KG1 (cell line): ENCODE results near the gene DGAT2.

Source experiments
- DNase-seq: peaks from one replicate; lab custom pipeline; 2025; lab: John Stamatoyannopoulos, UW

The DGAT2 gene

GRCh38 chr11:75780888-75781287, 12.3 kb downstream of the DGAT2 start:
- no peak for DNase-seq

DNA sequence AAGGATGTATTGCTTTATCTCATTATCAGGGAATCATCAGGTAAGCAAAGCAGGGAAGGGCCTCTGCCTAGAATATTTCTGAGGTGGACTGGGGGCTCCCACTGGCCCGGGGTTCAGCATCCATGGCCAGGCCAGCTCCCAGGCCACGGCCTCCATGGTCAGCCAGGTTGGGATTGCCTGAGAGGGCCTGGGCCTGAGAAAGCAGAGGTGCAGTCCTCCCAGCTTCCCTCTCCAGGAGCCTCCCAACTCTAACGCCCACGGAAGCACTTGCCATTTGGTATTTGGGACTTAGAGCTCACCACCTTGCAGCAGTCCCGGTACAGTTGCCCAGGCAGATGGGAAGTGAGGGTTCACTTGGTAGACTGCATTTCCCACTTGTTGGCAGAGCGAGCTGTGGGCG, 12.7 kb downstream of the DGAT2 start:
- no peak for DNase-seq

GRCh38 chr11:75781831-75782230, 13.3 kb downstream of the DGAT2 start:
- DNase-seq, result no peak

GRCh38 chr11:75782540-75783263, 14.1 kb downstream of the DGAT2 start:
- DNase-seq, result no peak

GRCh38 chr11:75783416-75784084, 15.0 kb downstream of the DGAT2 start:
- no peak for DNase-seq

DNA sequence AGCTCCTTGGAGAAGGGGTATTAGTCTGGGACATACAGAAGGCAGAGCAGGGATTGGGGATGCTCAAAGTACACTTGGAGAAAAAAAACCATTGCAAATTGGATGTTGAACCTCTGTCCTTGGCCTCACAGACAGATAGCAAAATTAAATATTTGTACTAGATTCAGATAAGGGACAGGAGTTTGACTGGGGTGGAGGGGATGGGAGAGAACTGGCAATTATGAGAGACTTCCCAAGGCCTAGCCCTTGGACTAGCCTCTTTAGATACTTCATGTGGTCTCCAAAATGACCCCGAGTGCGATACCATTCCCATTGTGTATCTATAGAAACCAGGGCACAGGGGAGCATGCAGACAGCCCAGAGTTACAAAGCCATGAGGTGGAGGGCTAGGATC, 15.5 kb downstream of the DGAT2 start:
- DNase-seq, result no peak

- DNase-seq, result no peak
These were observed 15.9 kb downstream of the DGAT2 start for GRCh38 chr11:75784506-75784905.

DNA sequence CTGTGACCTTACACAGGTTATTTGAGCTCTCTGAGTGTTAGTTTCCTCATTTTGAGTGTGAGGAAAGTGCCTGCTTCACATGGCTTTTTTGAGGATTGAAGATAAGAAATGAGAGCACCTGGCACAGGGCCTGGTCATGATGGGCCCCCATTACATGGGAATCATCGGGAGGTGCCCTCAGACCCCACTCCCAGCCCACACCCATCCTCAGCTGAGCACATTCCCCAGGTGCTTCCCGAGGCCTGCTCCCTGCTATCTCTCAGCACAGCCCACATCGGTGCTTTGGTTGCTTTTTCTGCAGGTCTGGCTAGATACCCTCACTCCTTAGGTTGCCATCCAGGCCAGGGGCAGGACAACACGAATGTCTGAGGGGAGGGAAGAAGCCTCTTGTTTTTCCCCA, 16.6 kb downstream of the DGAT2 start:
- DNase-seq, result no peak

DNA sequence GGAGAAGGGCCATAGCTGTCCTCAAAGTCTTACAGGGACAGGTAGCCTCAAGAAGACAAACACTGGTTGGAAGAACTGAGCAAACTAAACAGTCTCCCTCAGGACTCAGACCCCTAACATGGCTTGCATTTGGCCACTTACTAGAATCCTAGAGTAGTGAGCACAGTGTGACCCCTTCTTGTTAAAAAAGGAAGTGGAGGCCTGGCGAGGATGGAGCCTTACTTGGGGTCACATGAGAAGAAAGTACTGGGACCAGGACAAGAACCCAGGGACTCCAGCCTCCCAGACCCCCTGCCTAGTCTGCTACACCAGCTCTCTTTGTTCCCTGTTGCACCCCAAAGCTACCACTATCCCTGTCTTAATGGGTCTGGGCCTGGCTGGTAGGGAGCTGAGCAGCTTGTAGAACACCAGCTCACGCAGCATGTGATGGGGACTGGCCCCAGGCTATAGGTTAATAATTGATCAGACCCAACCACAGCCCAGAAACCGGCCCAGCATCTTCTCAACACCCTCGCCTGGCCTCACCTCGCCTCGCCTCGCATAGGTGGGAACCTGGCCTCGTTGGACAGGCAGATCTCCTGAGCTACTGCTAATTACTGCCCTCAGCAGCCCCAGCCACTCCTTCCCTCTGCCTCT, 17.6 kb downstream of the DGAT2 start:
- no peak for DNase-seq

GRCh38 chr11:75789521-75789920, 20.9 kb downstream of the DGAT2 start:
- DNase-seq, result no peak

DNA sequence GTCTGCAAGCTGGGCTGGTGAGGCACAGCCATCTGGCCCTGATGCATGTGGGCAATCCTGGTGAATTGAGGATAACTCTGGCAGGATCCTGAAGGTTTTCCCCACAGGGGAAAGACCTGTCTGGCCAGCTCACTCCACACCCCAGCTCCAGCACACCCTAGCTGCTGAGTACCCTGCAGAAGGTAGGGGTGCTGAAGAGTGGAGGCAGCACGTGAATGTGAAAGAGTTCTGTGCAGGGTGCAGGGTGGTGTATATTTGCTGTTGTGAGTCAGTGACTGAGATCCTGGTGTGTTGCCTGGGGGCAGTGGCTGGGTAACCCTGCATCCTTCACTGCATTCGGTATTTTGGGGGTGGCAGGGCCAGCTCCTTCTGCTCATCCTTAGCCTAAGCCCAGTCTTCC, 22.4 kb downstream of the DGAT2 start:
- DNase-seq, result no peak

GRCh38 chr11:75792127-75792731, 23.7 kb downstream of the DGAT2 start:
- no peak for DNase-seq

- no peak for DNase-seq
These were observed 24.6 kb downstream of the DGAT2 start for GRCh38 chr11:75792997-75793800.

- no peak for DNase-seq
These were observed 25.4 kb downstream of the DGAT2 start for GRCh38 chr11:75793966-75794365.

DNA sequence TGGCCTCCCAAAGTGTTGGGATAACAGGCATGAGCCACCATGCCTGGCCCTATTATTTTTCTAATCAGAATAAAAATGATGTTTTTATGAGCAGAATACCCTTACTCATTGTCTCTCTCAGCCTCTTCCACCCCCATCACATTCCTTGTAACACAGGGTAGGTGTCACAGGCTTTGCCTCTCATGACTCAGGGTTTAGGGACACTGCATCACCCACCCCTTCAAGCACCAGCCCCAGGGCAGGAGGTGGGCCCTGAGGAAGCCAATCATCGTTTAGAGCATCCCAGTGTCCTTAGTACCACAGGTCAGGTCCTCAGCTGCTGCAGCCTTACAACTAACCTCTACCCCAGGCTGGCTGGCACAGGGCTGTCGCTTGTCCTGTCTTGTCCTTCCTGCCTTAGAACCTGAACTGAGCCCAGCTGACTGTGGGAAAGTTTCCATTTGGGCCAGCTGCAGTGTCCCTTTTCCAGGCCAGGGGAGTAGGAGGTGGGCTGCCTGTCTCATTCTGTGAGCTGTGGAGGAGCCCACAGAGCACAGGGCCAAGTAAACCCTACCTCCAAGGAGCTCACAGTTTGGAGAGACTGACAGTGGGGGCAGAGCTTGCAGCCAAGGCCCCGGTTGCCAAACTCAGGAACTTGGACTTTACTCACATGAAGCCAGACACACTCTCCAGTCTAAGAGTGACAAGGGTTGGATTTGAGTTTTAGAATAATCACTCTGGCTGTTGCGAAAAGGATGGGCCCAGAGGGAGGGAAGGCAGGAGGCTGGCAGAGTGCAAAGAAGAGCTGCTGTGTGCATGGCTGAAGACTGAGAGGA, 26.9 kb downstream of the DGAT2 start:
- DNase-seq, result no peak

DNA sequence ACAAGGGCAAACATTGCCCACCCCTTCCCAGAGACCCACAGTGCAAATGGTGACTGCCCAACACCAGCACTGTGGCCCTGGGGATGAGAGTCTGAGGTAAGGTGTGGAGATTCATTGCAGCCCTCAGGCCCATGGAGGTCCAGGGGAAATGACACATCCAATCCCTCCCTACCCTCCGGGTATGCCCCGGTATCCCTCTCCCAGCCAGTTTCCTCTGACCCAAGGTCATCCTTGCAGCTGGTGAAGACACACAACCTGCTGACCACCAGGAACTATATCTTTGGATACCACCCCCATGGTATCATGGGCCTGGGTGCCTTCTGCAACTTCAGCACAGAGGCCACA, 27.5 kb downstream of the DGAT2 start:
- no peak for DNase-seq

DNA sequence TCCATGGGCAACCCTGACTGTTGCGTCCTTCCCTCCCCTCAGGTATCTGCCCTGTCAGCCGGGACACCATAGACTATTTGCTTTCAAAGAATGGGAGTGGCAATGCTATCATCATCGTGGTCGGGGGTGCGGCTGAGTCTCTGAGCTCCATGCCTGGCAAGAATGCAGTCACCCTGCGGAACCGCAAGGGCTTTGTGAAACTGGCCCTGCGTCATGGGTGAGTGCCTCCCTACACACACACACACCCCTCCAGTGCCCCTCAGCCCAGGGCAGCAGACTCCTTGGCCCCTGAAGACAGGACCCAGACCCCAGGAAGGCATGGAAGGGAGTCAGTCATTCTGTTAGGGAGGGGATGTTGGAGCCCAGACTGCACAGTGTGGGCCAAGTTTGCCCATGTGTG, 28.5 kb downstream of the DGAT2 start:
- no peak for DNase-seq

DNA sequence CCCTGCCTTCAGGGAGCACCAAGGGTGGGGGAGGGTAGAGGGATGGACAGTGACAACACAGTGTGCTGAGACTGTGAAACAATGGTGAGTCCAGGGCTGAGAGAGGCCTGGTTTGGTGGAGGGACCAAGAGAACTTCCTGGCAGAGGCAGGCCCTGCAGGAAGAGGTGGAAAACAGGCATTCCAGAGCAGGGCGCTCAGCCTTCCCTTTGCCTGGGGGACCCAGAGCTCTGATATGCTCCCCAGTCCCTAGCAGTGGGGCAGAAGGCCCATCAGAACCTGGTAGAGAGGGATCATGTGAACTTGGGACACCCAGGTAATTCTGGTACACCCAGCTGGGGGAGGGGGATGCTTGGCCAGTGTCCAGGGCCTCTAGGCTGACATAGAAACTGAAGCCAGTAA, 29.2 kb downstream of the DGAT2 start:
- no peak for DNase-seq

DNA sequence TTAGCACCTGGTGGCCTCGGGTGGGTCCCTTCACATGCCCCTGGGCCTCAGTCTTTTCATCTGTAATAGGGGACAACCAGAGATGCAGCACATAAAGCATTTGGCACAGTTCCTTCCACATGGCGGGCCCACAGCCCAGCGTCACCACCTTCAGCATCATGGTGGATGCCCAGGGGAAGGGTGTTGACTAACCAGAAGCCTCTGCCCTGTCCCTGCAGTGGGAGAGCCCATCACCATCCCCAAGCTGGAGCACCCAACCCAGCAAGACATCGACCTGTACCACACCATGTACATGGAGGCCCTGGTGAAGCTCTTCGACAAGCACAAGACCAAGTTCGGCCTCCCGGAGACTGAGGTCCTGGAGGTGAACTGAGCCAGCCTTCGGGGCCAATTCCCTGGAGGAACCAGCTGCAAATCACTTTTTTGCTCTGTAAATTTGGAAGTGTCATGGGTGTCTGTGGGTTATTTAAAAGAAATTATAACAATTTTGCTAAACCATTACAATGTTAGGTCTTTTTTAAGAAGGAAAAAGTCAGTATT, 31.6 kb downstream of the DGAT2 start:
- DNase-seq, result no peak

DNA sequence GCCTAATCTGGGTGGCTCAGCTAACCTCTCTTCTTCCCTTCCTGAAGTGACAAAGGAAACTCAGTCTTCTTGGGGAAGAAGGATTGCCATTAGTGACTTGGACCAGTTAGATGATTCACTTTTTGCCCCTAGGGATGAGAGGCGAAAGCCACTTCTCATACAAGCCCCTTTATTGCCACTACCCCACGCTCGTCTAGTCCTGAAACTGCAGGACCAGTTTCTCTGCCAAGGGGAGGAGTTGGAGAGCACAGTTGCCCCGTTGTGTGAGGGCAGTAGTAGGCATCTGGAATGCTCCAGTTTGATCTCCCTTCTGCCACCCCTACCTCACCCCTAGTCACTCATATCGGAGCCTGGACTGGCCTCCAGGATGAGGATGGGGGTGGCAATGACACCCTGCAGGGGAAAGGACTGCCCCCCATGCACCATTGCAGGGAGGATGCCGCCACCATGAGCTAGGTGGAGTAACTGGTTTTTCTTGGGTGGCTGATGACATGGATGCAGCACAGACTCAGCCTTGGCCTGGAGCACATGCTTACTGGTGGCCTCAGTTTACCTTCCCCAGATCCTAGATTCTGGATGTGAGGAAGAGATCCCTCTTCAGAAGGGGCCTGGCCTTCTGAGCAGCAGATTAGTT, 32.3 kb downstream of the DGAT2 start:
- DNase-seq, result no peak
